GM12878 (cell line): Measurements from ENCODE around the gene BAZ2B. TPM values are rescaled to one million over a fixed set of nuclear protein-coding genes. Genes with fewer than 3 reads are reported as not detected.

ENCODE experiments used
- ATAC-seq: fragments of 200-7000 bp; cut with Tn5 transposase; 3 replicates; pipeline ENCODE4 v1.9.1; 2020; ENCODE audit warnings: mild to moderate bottlenecking, moderate library complexity
- BruUV-seq: library from RNA; stranded (reverse); fragments of 400-500 nt; replicated peaks from 2 replicates; lab custom pipeline; 2021; lab: Mats Ljungman, UMichigan
- CTCF ChIA-PET: fragments of 300-600 bp; sonication (Branson Sonifier 250); formaldehyde crosslinking; extraction: SDS; loops from one replicate; lab custom pipeline; 2021; ENCODE audit warnings: inconsistent platforms; lab: Yijun Ruan, JAX
- POLR2A ChIA-PET: fragments of 350-600 bp; formaldehyde crosslinking; extraction: SDS; loops from one replicate; lab custom pipeline; 2021; ENCODE audit warnings: inconsistent platforms; lab: Charles Lee
- RAD21 ChIA-PET: fragments of 300-600 bp; sonication (Branson Sonifier 250); formaldehyde crosslinking; loops from one replicate; lab custom pipeline; 2023; ENCODE audit warnings: antibody characterized with exemption; ENCODE audit not compliant: unreplicated experiment; lab: Charles Lee
- SMC1A ChIA-PET: fragments of 300-600 bp; sonication (Branson Sonifier 250); formaldehyde crosslinking; loops from one replicate; lab custom pipeline; 2023; ENCODE audit not compliant: unreplicated experiment, uncharacterized antibody; lab: Charles Lee
- DNase-seq: peaks from one replicate; pipeline ENCODE4 v3.0.0-alpha.2; 2011; ENCODE audit warnings: low read depth, low spot score
- FAIRE-seq: peaks from 3 replicates; lab custom pipeline; 2011; peaks lifted over from hg19 to GRCh38; lab: Jason Lieb, UNC
- H2AFZ ChIP-seq: 2 replicates; pipeline ENCODE4 v1.6.0; 2011; ENCODE audit warnings: low read depth, low read length, control low read depth; ENCODE audit not compliant: control insufficient read depth
- H3K27ac ChIP-seq: 2 replicates; pipeline ENCODE4 v1.5.1; 2011; ENCODE audit warnings: control low read depth; ENCODE audit not compliant: control insufficient read depth, insufficient read depth
- H3K27me3 ChIP-seq, 2 experiments: replicated peaks in 1 of 2; 2 replicates each; pipeline versions ENCODE4 v1.6.0 to v1.6.1; 2011; ENCODE audit warnings: low read length in 1 of 2; ENCODE audit not compliant: control insufficient read depth in 2 of 2, insufficient read depth in 2 of 2
- H3K36me3 ChIP-seq, 2 experiments: 2 replicates each; pipeline ENCODE4 v1.5.1; 2011; ENCODE audit warnings: low read length in 1 of 2; ENCODE audit not compliant: control insufficient read depth in 2 of 2, insufficient read depth in 2 of 2
- H3K4me1 ChIP-seq: 2 replicates; pipeline ENCODE4 v1.6.1; 2011; ENCODE audit warnings: mild to moderate bottlenecking, low read length, moderate library complexity, mixed read lengths; ENCODE audit not compliant: control insufficient read depth, insufficient read depth
- H3K4me2 ChIP-seq: 2 replicates; pipeline ENCODE4 v1.6.0; 2011; ENCODE audit warnings: control low read depth; ENCODE audit not compliant: control insufficient read depth, insufficient read depth
- H3K4me3 ChIP-seq: fragments of 200-600 bp; sonication (generic); 2 replicates; pipeline ENCODE4 v1.5.1; 2016
- H3K79me2 ChIP-seq: 2 replicates; pipeline ENCODE4 v1.6.0; 2011; ENCODE audit warnings: low read length; ENCODE audit not compliant: control insufficient read depth, insufficient read depth
- H3K9ac ChIP-seq: 2 replicates; pipeline ENCODE4 v1.8.0; 2011; ENCODE audit warnings: low read length, control low read depth, mixed read lengths; ENCODE audit not compliant: control insufficient read depth, insufficient read depth
- H3K9me3 ChIP-seq: replicated peaks from 3 replicates; pipeline ENCODE4 v1.5.1; 2011; ENCODE audit warnings: mild to moderate bottlenecking, low read length; ENCODE audit not compliant: control insufficient read depth, insufficient read depth
- H4K20me1 ChIP-seq: 2 replicates; pipeline ENCODE4 v1.6.0; 2011; ENCODE audit not compliant: control insufficient read depth, insufficient read depth
- CUX1 ChIP-seq: IDR thresholded peaks from 2 replicates; pipeline ENCODE4 v1.6.1; 2012; ENCODE audit warnings: improper control_type of control experiment, low read depth, low read length; ENCODE audit not compliant: insufficient replicate concordance
- EED ChIP-seq: sonication (generic); IDR thresholded peaks from 2 replicates; pipeline ENCODE4 v1.6.1; 2016; ENCODE audit warnings: antibody characterized with exemption, low read depth
- HDAC2 ChIP-seq: fragments of 200-600 bp; sonication (generic); IDR thresholded peaks from 2 replicates; pipeline ENCODE4 v1.6.1; 2017
- NR2C2 ChIP-seq: IDR thresholded peaks from 2 replicates; pipeline ENCODE4 v1.6.1; 2011; ENCODE audit warnings: borderline replicate concordance, low read depth; ENCODE audit not compliant: control insufficient read depth, insufficient read length
- RAD21 ChIP-seq: IDR thresholded peaks from 2 replicates; pipeline ENCODE4 v1.6.1; 2011; ENCODE audit warnings: mild to moderate bottlenecking, low read depth, low read length, moderate library complexity; ENCODE audit not compliant: insufficient read depth
- SMC3 ChIP-seq: IDR thresholded peaks from 2 replicates; pipeline ENCODE4 v1.6.1; 2011; ENCODE audit warnings: low read length, improper control_type of control experiment, borderline replicate concordance
- TCF7 ChIP-seq: IDR thresholded peaks from 2 replicates; pipeline ENCODE4 v1.6.1; 2014; ENCODE audit warnings: antibody characterized with exemption, borderline replicate concordance
- ZBED1 ChIP-seq: IDR thresholded peaks from 2 replicates; pipeline ENCODE4 v1.6.1; 2016; ENCODE audit warnings: borderline replicate concordance
- ZNF687 ChIP-seq: fragments of 450-650 bp; IDR thresholded peaks from 2 replicates; pipeline ENCODE4 v1.6.1; 2017; ENCODE audit warnings: mild to moderate bottlenecking, moderate library complexity
- WGBS: methylation state at CpG from one replicate; pipeline ENCODE4 v1.1.6; 2016; ENCODE audit warnings: low lambda C conversion rate; ENCODE audit not compliant: insufficient replicate concordance, insufficient coverage; ENCODE audit errors: missing lambda C conversion rate; 5-methylcytosine and 5-hydroxymethylcytosine counted together
- in situ Hi-C: fragments of 300-500 bp; cut with MboI; formaldehyde crosslinking; loops from 9 replicates; pipeline ENCODE4 v1.14.3; 2018; ENCODE audit warnings: mixed read lengths
- intact Hi-C: fragments of 100-400 bp; cut with micrococcal nuclease; formaldehyde crosslinking; loops from one replicate; pipeline ENCODE4 v1.14.2; 2022; ENCODE audit not compliant: unreplicated experiment
- polyA plus RNA-seq, 11 experiments: library from polyadenylated mRNA; depleted of rRNA in 4 of 11; unstranded in 6 of 11; stranded (reverse) in 5 of 11; fragments of >200 nt; fragmentation: Nextera tagmentation in 4 of 11; fragmentation: Illumina TruSeq in 1 of 11; extraction: Ambion mirVana in 4 of 11; extraction: Trizol in 1 of 11; gene quantifications; 1 replicate in 1 of 11; 2 replicates in 10 of 11; pipeline versions ENCODE4 v1.2.1 to v1.2.3, GENCODE V29; 2011 to 2016; ENCODE audit warnings: inconsistent platforms in 2 of 11, missing spikeins in 2 of 11, low read depth in 1 of 11
- total RNA-seq, 4 experiments: library from RNA; depleted of rRNA in 3 of 4; stranded (reverse); fragments of >200 nt in 3 of 4; fragmentation: Illumina TruSeq in 1 of 4; extraction: Trizol in 1 of 4; gene quantifications; 2 replicates each; pipeline versions ENCODE4 v1.2.1 to v1.2.3, GENCODE V29; 2013 to 2021
- TF ChIP-seq, protein P1 (sequence below): fragments of 450-650 bp; IDR thresholded peaks from 2 replicates; pipeline ENCODE4 v1.6.1; 2017; ENCODE audit warnings: mild to moderate bottlenecking, moderate library complexity

The BAZ2B gene
- total and polyA plus RNA-seq, 10 of the 15 experiments (the other 5 are each of a cell fraction or from before 2014, with no cell fraction given): 8.8 to 49.7 (median 24.7) TPM

DNA sequence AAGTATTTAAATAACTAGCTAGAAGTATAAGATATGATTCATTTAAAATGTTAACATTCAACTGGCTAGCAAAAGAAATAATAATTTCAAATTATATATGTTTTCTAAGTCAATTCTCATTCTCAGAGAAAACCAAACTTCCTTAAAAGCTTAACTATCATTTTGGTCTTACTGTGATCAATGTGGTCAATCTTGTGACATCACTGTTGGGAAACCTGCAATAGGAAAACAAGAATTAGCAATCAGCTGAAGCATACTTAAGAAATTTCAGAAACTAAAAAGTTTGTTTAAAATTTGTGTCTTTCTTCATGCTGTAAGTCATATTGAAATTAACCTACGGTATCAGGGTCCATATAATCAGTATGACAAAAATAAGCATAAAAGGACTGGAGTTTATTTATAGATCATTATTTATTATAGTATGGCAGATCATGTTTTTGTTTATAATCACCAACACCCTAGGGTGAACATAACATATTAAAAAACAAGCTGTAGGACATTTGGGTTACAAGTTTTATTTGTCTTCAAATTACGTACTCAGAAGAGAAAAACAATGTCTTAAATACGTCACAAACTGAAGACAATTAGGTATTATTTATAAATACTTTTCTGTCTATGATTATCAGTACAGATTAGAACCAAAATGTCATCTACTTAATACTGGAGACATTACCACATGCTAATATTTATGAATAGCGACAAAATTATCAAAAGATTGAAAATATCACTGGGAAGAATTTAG is 60.5 kb downstream of the BAZ2B start:
- Histone ChIP-seq H3K9me3 (no peaks in the 10 kb centered on the region), H3K36me3 (no peaks in the 10 kb centered on the region), H3K4me2 (no peak overlapping the region), H3K9ac (no peak overlapping the region), H3K4me1 (no peaks in the 10 kb centered on the region), H3K27ac (no peak overlapping the region), H3K4me3 (no peak overlapping the region), H3K27me3 (no peaks in the 10 kb centered on the region), H4K20me1 (no peaks in the 10 kb centered on the region), H3K79me2 (no peaks in the 10 kb centered on the region), H2AFZ (no peak overlapping the region)
- BruUV-seq: no TSS peak
- ChIA-PET CTCF (interaction anchor here (1.3 kb wide), 1 partner anchor 39 kb away, joined by 4 read pairs; no protein-coding TSS in a partner anchor), SMC1A (interaction anchor here (0.5 to 1.0 kb wide), 2 partner anchors 11 to 310 kb away, joined by 3 read pairs; no protein-coding TSS in a partner anchor), POLR2A (no interaction called here), RAD21 (no interaction called here)
- ATAC-seq (no peak), DNase-seq (no peak), FAIRE-seq (no peak)
- in situ Hi-C loops: no loop called here
- WGBS: 85% methylated on average over 4 of the region's 4 CpGs
- intact Hi-C loops: no loop called here
- TF ChIP-seq RAD21: no peak
- no peak for TF ChIP-seq CUX1
- no peak for TF ChIP-seq ZNF687
- no peak for TF ChIP-seq HDAC2
- no peak for TF ChIP-seq ZBED1
- no peak for TF ChIP-seq SMC3
- TF ChIP-seq, protein P1, sequence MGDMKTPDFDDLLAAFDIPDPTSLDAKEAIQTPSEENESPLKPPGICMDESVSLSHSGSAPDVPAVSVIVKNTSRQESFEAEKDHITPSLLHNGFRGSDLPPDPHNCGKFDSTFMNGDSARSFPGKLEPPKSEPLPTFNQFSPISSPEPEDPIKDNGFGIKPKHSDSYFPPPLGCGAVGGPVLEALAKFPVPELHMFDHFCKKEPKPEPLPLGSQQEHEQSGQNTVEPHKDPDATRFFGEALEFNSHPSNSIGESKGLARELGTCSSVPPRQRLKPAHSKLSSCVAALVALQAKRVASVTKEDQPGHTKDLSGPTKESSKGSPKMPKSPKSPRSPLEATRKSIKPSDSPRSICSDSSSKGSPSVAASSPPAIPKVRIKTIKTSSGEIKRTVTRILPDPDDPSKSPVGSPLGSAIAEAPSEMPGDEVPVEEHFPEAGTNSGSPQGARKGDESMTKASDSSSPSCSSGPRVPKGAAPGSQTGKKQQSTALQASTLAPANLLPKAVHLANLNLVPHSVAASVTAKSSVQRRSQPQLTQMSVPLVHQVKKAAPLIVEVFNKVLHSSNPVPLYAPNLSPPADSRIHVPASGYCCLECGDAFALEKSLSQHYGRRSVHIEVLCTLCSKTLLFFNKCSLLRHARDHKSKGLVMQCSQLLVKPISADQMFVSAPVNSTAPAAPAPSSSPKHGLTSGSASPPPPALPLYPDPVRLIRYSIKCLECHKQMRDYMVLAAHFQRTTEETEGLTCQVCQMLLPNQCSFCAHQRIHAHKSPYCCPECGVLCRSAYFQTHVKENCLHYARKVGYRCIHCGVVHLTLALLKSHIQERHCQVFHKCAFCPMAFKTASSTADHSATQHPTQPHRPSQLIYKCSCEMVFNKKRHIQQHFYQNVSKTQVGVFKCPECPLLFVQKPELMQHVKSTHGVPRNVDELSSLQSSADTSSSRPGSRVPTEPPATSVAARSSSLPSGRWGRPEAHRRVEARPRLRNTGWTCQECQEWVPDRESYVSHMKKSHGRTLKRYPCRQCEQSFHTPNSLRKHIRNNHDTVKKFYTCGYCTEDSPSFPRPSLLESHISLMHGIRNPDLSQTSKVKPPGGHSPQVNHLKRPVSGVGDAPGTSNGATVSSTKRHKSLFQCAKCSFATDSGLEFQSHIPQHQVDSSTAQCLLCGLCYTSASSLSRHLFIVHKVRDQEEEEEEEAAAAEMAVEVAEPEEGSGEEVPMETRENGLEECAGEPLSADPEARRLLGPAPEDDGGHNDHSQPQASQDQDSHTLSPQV: no peak
- TF ChIP-seq NR2C2: no peak
- no peak for TF ChIP-seq TCF7
- TF ChIP-seq EED: no peak
